ENCODE results near the gene RPS27.

GRCh38 chr1:153973071-153973470 lies 17.5 kb upstream of the RPS27 start:
- TF ChIP-seq CTCF (IDR thresholded peaks at IDR 0.05) (no peak), NFE2L2 (conservative IDR thresholded peaks at IDR 0.05; ENCODE audit: low read length) (no peak), MAX (IDR thresholded peaks at IDR 0.05) (no peak), JUN (IDR thresholded peaks at IDR 0.05) (0 out of 5 replicates have a peak, but pooled peaks of 1 of the 2 experiments have one; percentile 16), HOXB13 (CRISPR knock-in tag; IDR thresholded peaks at IDR 0.05; ENCODE audit: low read depth) (no peak), FOSL2 (IDR thresholded peaks at IDR 0.05) (no peak), FOSL2 (CRISPR knock-in tag; IDR thresholded peaks at IDR 0.05) (no peak), POLR2A (IDR thresholded peaks at IDR 0.05; ENCODE audit: low read length) (no peak), ELK1 (IDR thresholded peaks at IDR 0.05; ENCODE audit: low read depth, low read length) (no peak), KDM1A (IDR thresholded peaks at IDR 0.05; ENCODE audit: low read depth) (no peak), CHD2 (IDR thresholded peaks at IDR 0.05; ENCODE audit: low read length, partially characterized antibody) (no peak)
